Measurements from ENCODE around the gene AQP5. TPM values are rescaled to one million over a fixed set of nuclear protein-coding genes. Genes with fewer than 3 reads are reported as not detected.
"Not testable (repeated sequence)": the region's sequence is repeated elsewhere in the genome, so short reads cannot be mapped to it uniquely, and the experiment has no call there.

AQP5 gene
- total RNA-seq, 1 experiment from 2014 or later, result 0.31 TPM

DNA sequence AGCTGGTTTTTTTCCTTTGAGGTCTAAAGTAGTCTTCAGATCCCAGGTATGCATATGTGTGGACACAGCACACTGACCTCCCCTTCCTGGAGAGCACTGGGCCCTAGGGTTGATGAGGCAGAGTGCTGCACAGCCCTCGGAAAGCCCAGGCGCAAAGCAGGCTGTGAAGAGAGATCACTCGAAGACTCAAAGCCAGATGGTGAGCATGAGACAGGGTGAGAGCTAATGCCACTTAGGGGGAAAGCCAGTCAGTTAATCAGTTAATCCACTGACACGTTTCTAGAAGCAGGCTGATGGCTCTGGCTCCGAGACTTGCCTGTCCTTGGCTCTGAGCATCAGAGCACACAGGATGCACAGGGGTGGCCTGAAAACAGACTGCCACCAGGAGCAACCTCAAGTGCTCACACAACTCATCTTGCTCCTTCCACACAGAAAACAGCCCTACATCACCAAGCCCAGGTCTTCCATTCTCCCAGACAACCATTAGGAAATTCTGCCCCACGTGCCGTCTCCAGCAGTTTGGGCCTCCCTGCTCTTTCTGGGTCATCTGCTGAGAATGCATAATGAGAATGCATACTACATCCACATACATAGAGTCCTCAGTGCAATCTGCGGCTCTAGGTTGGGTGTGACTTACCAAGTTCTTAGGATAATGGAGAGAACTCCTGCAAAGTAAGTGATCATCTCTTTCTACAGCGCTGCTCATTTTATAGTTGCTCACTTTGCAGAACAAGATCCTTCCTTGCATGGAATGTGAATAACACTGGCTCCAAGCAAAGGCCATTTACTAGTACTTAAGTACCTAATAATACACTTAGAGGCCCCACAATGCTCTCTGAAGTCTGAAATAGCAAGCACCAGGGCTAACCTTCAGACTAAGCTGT is 23.0 kb downstream of the AQP5 start:
- Histone ChIP-seq H2AFZ (no peak overlapping the region), H3K9me3 (ENCODE audit: insufficient read depth, low read depth) (no peaks in the 10 kb centered on the region), H3F3A (ENCODE audit: insufficient read depth, low read depth) (peaks cover 5% of the 10 kb centered on the region; the same call in 1 of the 2 replicates), H3K4me1 (replicated peaks; ENCODE audit: insufficient read depth) (no peaks in the 10 kb centered on the region), H3K27me3 (ENCODE audit: insufficient read depth, low read depth) (no peaks in the 10 kb centered on the region), H3K9me2 (ENCODE audit: insufficient read depth) (no peaks in the 10 kb centered on the region), H3K4me3 (no peak overlapping the region), H3K4me2 (no peak overlapping the region), H3K79me2 (ENCODE audit: low read depth) (no peaks in the 10 kb centered on the region), H3K27ac (no peak overlapping the region), H4K20me1 (ENCODE audit: insufficient read depth) (no peaks in the 10 kb centered on the region), H3K36me3 (ENCODE audit: low read depth) (no peaks in the 10 kb centered on the region)
- ChIA-PET POLR2A (ENCODE audit: unreplicated experiment) (no interaction called here), CTCF (interaction anchor here (1.2 kb wide), 1 partner anchor 51 kb away, joined by 13 read pairs; no protein-coding TSS in a partner anchor)
- intact Hi-C loops (cut with micrococcal nuclease; ENCODE audit: unreplicated experiment), result loop anchor here (5.0 kb wide), 1 partner anchor 38 kb away; no protein-coding TSS in a partner anchor
- TF ChIP-seq EZH2 (IDR thresholded peaks at IDR 0.05; ENCODE audit: low read depth), result no peak
- no peak for TF ChIP-seq CTCF (conservative IDR thresholded peaks at IDR 0.05)
- BruUV-seq (replicated peaks), result no TSS peak
- no peak for DNase-seq

GRCh38 chr12:49985981-49986380 is 24.3 kb downstream of the AQP5 start:
- POLR2A ChIA-PET (ENCODE audit: unreplicated experiment), result no interaction called here
- H3K79me2 ChIP-seq (ENCODE audit: low read depth), result no peaks in the 10 kb centered on the region
- DNase-seq, result no peak
- intact Hi-C loops (cut with micrococcal nuclease; ENCODE audit: unreplicated experiment), result loop anchor here (5.0 kb wide), 1 partner anchor 36 kb away; no protein-coding TSS in a partner anchor
- H3K4me1 ChIP-seq (replicated peaks; ENCODE audit: insufficient read depth), result no peaks in the 10 kb centered on the region
- BruUV-seq (replicated peaks), result no TSS peak
- H3K4me2 ChIP-seq, result no peak overlapping the region
- CTCF ChIA-PET, result interaction anchor here (1.2 kb wide), 1 partner anchor 50 kb away, joined by 13 read pairs; no protein-coding TSS in a partner anchor
- no peaks in the 10 kb centered on the region for H3K9me2 ChIP-seq (ENCODE audit: insufficient read depth)
- H4K20me1 ChIP-seq (ENCODE audit: insufficient read depth), result no peaks in the 10 kb centered on the region
- no peak for TF ChIP-seq EZH2 (IDR thresholded peaks at IDR 0.05; ENCODE audit: low read depth)
- no peaks in the 10 kb centered on the region for H3K27me3 ChIP-seq (ENCODE audit: insufficient read depth, low read depth)
- no peaks in the 10 kb centered on the region for H3K9me3 ChIP-seq (ENCODE audit: insufficient read depth, low read depth)
- no peaks in the 10 kb centered on the region for H3K36me3 ChIP-seq (ENCODE audit: low read depth)
- H3K4me3 ChIP-seq, result no peak overlapping the region
- no peak overlapping the region for H3K27ac ChIP-seq
- peaks cover 5% of the 10 kb centered on the region; the same call in 1 of the 2 replicates for H3F3A ChIP-seq (ENCODE audit: insufficient read depth, low read depth)
- no peak overlapping the region for H2AFZ ChIP-seq

DNA sequence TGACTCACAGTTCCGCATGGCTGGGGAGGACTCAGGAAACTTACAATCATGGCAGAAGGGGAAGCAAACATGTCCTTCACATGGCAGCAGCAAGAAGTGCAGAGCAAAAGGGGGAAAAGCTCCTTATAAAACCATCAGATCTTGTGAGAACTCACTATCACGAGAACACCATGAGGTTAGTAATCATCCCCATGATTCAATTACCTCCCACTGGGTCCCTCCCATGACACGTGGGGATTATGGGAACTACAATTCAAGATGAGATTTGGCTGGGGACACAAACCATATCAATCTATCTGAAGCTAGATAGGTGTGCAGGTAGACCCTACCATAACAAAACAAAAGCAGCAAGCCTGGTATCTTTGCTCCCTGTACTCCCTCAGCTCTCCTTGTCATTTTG is 24.8 kb downstream of the AQP5 start:
- H4K20me1 ChIP-seq (ENCODE audit: insufficient read depth); H3K27me3 ChIP-seq (ENCODE audit: insufficient read depth, low read depth); H3K9me2 ChIP-seq (ENCODE audit: insufficient read depth); H3K4me2 ChIP-seq; H2AFZ ChIP-seq; POLR2A ChIA-PET (ENCODE audit: unreplicated experiment); H3K79me2 ChIP-seq (ENCODE audit: low read depth); H3K36me3 ChIP-seq (ENCODE audit: low read depth); H3K27ac ChIP-seq; H3F3A ChIP-seq (ENCODE audit: insufficient read depth, low read depth); BruUV-seq (replicated peaks); H3K4me1 ChIP-seq (replicated peaks; ENCODE audit: insufficient read depth); H3K4me3 ChIP-seq; CTCF ChIA-PET; H3K9me3 ChIP-seq (ENCODE audit: insufficient read depth, low read depth); DNase-seq: not testable (repeated sequence)
- intact Hi-C loops (cut with micrococcal nuclease; ENCODE audit: unreplicated experiment), result loop anchor here (5.0 kb wide), 1 partner anchor 36 kb away; no protein-coding TSS in a partner anchor

DNA sequence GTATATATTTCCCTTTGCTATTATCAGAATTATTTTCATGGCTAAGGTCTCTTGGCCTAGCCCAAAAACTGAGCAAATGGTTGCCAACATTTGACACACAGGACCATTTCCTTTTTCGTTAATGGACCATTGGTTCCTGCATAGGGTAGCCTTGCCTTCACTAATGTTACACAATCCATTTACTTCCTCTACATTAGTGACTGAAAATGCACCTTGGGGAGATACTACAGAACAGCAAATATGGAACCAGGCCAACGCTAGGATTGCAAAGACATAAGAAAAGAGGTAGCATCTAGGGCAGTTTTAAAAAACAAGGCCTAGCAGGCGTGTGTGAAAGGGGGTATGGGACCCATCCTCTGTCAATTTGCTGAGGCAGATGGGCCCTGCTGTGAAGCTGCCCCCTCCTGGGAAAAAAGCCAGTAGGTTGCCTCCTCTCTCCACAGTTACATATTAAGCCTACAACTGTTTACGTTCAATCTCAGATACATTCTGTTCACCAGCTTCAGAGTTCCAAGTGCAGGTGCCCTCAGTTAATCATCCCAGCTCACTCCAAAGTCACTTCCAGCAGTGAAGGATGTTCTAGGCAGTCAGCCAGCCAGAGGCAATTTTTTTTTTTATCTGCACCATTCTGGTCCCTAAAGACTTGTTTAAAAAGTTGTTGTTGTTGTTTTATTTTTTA is 26.1 kb downstream of the AQP5 start:
- no TSS peak for BruUV-seq (replicated peaks)
- no peak for DNase-seq

DNA sequence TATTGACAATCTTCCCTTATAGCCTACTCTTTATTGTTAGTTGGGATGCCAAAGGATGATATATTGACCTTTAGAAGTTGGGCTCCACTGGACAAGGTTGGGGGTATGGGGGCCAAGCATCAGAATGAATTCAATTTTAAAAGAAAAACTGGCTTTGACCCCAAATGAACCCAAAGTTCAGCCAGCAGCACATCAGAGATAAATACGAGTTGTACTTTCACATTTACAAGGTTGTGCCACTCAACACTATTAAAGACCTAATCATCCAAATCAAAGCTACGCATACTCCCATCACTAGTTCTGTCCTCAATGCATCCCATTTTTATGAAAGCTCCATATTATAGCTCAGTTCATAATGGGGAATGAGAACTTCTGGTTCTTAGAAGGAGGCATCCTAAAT is 27.7 kb downstream of the AQP5 start:
- H3F3A ChIP-seq (ENCODE audit: insufficient read depth, low read depth); CTCF ChIA-PET; H3K36me3 ChIP-seq (ENCODE audit: low read depth); H2AFZ ChIP-seq; H3K9me3 ChIP-seq (ENCODE audit: insufficient read depth, low read depth); H3K27ac ChIP-seq; H4K20me1 ChIP-seq (ENCODE audit: insufficient read depth); H3K4me3 ChIP-seq; H3K4me1 ChIP-seq (replicated peaks; ENCODE audit: insufficient read depth); BruUV-seq (replicated peaks); H3K79me2 ChIP-seq (ENCODE audit: low read depth); DNase-seq; H3K27me3 ChIP-seq (ENCODE audit: insufficient read depth, low read depth); H3K9me2 ChIP-seq (ENCODE audit: insufficient read depth); H3K4me2 ChIP-seq; POLR2A ChIA-PET (ENCODE audit: unreplicated experiment): not testable (repeated sequence)
- intact Hi-C loops (cut with micrococcal nuclease; ENCODE audit: unreplicated experiment), result loop anchor here (5.0 kb wide), 1 partner anchor 33 kb away; no protein-coding TSS in a partner anchor

More for the DNA sequence above, 26.1 kb downstream of the AQP5 start:
- Histone ChIP-seq H3K4me3 (no peak overlapping the region), H3K27ac (no peak overlapping the region), H3K9me3 (ENCODE audit: insufficient read depth, low read depth) (no peaks in the 10 kb centered on the region), H3F3A (ENCODE audit: insufficient read depth, low read depth) (no peaks in the 10 kb centered on the region), H2AFZ (no peak overlapping the region), H3K4me2 (no peak overlapping the region), H3K79me2 (ENCODE audit: low read depth) (no peaks in the 10 kb centered on the region), H3K4me1 (replicated peaks; ENCODE audit: insufficient read depth) (no peaks in the 10 kb centered on the region), H3K27me3 (ENCODE audit: insufficient read depth, low read depth) (no peaks in the 10 kb centered on the region), H4K20me1 (ENCODE audit: insufficient read depth) (no peaks in the 10 kb centered on the region), H3K36me3 (ENCODE audit: low read depth) (no peaks in the 10 kb centered on the region), H3K9me2 (ENCODE audit: insufficient read depth) (no peaks in the 10 kb centered on the region)
- ChIA-PET POLR2A (ENCODE audit: unreplicated experiment) (no interaction called here), CTCF (no interaction called here)
- intact Hi-C loops (cut with micrococcal nuclease; ENCODE audit: unreplicated experiment), result loop anchor here (5.0 kb wide), 1 partner anchor 35 kb away; no protein-coding TSS in a partner anchor
- TF ChIP-seq EZH2 (IDR thresholded peaks at IDR 0.05; ENCODE audit: low read depth), result no peak
- TF ChIP-seq CTCF (conservative IDR thresholded peaks at IDR 0.05), result no peak

Data from PC-9 (cell line).